HG02840 (cell line): ENCODE data around the gene C12orf56.

ENCODE experiments used
- ATAC-seq: cut with Tn5 transposase; IDR thresholded peaks from one replicate; pipeline ENCODE4 v1.9.1; 2021; ENCODE audit warnings: mild to moderate bottlenecking, moderate library complexity, moderate number of reproducible peaks; ENCODE audit not compliant: unreplicated experiment, low FRiP score

The C12orf56 gene, protein sequence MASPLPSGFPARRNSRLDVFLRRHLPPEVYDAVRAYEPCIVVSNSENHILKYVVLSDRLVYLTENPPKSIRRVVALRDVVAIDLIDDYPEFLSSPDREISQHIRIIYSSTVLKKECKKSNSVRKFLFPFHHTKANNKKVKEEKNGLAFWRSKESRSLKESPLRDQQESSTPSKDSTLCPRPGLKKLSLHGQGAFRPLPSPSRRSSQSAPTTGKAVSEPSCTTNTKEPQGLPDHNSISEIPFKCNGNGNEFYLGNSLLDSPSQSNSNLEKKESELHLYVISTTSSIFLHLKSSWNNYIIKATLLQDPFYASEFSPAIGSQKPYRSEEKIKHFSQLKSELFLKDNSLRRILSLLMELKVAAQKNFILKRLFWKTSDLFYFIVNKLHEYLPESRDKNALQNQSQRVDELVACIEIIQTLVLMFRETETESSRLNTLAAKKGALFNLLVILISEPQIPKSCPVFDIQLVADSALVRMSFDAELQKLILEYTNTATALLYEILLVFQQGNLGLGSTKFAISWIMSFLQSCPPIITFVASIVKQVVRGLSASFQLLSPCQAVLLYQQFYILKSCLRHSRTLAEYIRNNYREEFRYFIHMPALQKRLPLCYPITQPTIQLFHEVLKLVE

GRCh38 chr12:64390275-64390851 is at the start of gene C12orf56:
Gene C12orf56, minus strand, starts transcription at chr12:64390758. Its CDS starts 193 bp downstream, at chr12:64390565.
- ATAC-seq = no peak

DNA sequence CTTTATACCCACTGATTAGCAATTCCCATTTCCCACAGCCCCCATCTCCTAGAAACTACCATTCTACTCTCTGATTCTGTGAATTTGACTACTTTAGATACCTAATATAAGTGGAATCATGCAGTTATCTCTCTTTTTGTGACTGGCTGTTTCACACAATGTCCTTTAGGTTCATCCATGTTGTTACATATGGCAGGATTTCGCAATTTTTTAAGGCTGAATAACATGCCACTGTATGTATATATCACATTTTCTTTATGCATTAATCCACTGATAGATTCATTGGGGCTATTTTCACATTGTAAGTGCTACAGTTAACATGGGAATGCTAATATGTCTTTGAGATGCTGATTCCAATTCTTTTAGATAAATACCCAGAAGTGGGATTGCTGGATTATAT is 49.5 kb upstream of the C12orf56 start:
- ATAC-seq = no peak

- ATAC-seq = no peak
Observed at GRCh38 chr12:64433915-64434314, 43.4 kb upstream of the C12orf56 start.

DNA sequence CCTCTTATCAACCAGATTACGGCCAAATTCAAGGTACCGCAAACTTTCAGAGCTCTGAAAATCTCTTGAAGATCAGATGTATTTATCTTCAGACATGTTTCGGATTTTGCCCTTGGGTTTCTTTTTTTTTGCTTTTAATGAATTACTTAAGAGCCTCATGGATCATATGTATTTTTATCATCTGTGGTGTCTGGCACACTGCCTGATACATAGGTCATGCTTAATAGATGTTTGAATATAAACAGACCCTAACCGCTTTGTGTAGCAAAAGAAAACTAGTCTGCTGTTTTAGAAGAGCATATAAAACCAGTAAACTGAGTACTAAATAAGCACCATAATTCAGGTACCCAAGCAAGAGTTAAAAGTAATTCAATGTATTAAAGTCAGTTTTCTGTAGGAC is 41.2 kb upstream of the C12orf56 start:
- ATAC-seq = no peak

- ATAC-seq = no peak
Observed at GRCh38 chr12:64430886-64431285, 40.3 kb upstream of the C12orf56 start.

GRCh38 chr12:64428956-64429355 is 38.4 kb upstream of the C12orf56 start:
- ATAC-seq = no peak

GRCh38 chr12:64427988-64428387 is 37.4 kb upstream of the C12orf56 start:
- no peak for ATAC-seq

DNA sequence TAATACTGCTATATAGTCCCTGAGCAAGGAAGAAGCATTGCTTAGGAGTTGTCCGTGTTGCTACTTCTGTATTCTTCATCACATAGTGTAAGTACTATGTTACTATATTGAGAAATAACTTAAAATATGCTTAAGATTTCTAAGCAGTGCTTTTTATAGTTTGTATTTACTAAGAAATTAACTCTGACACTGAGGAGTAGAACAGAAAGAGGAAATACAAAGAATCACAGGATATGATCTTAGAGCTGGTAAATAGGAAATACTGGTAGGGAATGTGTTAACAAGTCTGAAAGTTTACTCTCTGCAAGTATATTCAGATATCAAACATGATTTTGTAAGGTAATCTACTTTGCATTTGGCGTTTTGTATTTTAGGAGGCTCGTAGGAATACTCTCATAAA is 29.1 kb upstream of the C12orf56 start:
- ATAC-seq = no peak

GRCh38 chr12:64418209-64418608 is 27.7 kb upstream of the C12orf56 start:
- no peak for ATAC-seq

DNA sequence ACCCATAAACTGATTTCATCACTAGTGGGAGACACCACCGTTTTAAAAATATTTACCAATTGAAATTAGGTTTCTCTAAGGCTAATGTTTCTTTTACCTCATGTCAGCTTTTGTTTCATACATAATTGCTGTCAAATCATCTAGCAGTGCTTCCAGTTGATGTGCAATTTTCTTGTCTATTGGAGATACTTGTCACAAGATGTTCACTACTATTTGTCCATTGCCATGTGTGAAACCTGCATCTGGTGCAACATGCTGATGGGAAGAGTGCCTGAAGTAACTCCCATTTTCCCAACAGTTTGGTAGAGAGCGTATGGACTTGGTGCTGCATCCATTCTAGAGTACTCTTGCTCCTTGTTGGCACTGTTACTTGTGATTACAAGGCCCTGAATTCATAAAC is 23.3 kb upstream of the C12orf56 start:
- ATAC-seq = no peak

- ATAC-seq = no peak
Observed at GRCh38 chr12:64412459-64412858, 21.9 kb upstream of the C12orf56 start.

- ATAC-seq = no peak
Observed at GRCh38 chr12:64411427-64411826, 20.9 kb upstream of the C12orf56 start.

DNA sequence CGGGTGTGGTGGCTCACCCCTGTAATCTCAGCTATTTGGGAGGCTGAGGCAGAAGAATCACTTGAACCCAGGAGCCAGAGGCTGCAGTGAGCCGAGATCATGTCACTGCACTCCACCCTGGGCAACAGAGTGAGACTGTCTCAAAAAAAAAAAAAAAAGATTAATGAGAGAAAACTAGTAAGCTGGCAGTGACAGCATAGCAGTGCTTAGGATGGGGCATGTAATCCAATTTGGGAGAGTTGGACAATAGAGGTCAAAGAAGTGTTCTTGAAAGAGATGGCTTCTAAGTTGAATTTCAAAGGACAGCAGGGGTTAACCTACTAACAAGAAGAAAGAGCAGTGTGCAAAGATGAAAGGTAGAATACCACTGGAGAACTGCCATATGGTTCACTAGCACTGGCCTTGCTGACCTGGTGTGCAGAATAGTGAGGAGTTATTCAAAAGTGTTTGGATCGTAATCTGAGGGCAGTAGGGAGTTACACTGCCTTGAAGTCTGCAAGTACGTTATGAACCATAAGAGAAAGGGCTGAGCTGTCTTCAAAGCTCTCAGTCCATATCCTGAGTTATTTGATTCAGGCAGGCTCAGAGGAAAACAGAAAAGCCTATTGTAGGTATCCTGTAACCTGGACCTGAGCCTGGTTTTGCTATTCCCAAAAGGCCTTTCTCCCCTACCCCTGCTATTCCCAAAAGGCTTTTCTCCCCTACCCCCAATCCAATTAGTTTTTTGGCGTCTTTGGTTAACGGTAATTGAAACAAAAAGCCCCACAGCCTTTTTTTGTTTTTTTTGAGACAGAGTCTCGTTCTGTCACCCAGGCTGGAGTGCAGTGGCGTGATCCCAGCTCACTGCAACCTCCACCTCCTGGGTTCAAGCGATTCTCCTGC is 17.0 kb upstream of the C12orf56 start:
- ATAC-seq = no peak

- peak; percentile 39 for ATAC-seq
Observed at GRCh38 chr12:64404470-64405256, 14.1 kb upstream of the C12orf56 start.

GRCh38 chr12:64403707-64404469 is 13.3 kb upstream of the C12orf56 start, which contains the start of gene XPOT:
Gene XPOT, plus strand, starts transcription at chr12:64404392. Its CDS starts 5,644 bp downstream, at chr12:64410036.
- ATAC-seq = peak; percentile 94

DNA sequence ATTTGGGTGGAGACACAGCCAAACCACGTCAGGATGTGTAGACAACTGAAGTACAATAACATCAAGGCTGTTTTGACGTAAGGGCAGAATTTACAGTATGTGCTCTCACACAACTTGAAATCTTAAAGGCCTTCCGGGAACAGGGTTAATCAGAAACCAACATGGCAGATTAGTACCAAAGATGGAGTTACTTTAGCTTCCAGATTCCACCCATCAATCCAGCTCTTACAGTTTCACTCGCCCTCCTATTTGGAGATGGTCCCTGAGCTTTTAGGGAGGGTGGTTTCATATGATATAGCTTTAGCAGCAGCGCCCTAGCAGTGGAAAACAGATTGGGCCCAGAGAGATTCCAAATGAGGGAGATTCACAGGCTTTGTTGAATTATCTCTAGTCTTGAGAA is 11.6 kb upstream of the C12orf56 start:
- no peak for ATAC-seq

DNA sequence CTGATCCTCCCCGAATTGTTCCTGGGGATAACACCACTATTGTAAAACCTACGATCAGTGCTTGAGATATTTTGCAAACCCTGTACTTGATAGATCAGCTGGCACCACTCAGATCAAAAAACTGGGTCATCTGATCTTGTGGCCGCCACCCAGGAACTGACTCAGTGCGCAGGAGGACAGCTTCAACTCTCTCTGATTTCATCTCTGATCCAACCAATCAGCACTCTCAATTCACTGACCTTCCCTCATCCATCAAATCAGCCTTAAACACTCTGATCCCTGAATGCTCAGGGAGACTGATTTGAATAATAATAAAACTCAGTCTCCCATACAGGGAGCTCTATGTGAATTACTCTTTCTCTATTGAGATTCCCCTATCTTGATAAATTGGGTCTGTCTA is 9.5 kb upstream of the C12orf56 start:
- ATAC-seq = no peak

DNA sequence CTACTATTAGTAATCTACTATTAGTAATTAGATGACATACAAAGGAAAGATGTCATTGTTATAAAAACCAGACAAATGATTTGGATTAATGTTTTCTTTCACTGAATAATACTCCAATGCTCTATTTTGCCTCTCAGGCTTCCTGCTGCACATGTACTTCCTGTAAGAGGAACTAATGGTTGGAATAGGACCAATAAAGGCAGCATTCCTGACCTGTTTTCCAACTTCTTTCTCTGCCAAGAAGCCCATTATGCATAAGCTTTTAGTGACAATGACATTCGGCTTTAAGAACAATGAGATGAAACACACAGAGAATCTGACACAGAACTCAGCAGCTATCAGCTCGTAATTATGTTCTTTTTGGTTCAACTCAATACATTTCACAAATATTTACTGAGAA is 5.2 kb upstream of the C12orf56 start:
- ATAC-seq = no peak

DNA sequence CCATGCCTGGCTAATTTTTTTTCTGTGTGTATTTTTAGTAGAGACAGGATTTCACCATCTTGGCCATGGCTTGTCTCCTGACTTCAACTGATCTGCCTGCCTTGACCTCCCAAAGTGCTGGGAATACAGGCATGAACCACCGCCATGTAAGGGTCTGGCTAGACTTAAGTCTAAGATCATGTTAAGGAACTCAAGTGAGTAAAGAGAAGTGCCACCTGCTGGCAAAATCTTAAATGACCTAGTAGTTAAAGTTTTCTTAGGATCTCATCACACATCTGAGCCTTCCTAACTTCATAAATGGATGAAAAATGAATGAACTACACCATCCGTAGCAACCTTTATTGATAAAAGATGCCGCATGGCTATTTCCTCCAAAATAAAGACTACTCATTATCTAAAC is 1.7 kb upstream of the C12orf56 start:
- ATAC-seq = no peak
